GM04504 (cell line): Measurements from ENCODE around the gene INO80C.
"Not testable (repeated sequence)": the region's sequence is repeated elsewhere in the genome, so short reads cannot be mapped to it uniquely, and the experiment has no call there.

Experiments
- DNase-seq: peaks from one replicate; pipeline ENCODE4 v3.0.0-alpha.2; 2012; ENCODE audit warnings: low read depth

The INO80C gene

DNA sequence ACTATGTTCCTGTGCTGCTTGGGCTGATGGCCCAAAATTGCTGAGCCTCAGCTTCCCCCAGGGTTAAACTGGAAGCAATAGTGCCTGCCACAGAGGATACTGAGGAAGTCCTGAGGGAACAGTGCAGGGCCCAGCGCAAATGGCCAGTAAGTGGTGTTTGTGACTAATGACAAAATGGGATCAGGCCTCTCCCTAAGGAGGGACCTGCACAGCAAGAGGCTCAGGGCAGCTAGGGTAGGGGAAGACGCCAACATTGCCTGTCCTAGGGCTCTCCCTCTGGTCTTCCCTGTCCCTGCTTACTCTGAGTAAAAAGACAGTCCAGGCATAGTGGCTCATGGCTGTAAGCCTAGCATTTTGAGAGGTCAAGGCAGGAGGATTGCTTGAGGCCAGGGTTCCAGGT is 37.8 kb downstream of the INO80C start:
- DNase-seq, result no peak

DNA sequence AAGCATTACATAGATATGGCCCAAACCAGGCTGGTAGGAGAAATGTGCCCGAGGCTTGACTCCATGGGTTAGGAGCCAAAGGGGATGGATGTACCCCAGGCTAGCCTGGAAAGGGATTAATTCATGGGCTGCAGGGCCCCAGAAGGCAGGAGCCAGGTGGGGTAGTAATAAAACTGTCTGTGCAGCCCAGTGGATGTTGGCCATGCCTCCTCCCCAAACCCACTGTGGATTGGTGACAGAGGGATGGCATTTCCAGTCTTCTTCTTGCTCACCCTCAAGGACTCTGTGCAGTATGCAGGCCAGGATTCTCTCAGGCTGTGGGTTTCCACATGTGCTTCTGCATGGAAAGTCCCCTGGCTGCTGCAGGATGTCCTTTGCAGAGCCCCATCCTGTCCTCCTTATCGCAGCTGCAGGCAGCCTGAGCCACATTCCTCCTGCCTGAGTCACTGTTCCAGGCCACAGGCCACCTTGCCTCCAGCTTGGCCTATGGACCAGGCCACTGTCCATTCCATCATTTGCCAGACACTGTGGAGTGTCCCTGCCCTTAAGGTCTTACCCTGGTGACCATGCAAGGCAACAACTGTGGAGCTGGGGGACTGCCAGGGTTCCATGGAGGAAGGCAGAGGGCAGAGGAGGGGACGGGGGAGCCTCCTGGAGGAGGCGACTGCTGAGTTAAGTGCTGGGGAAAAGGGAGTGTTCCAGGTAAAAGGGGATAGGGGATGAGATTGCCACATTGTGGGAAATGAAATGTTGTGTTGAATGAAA is 38.9 kb downstream of the INO80C start:
- DNase-seq, result peak; percentile 39

DNA sequence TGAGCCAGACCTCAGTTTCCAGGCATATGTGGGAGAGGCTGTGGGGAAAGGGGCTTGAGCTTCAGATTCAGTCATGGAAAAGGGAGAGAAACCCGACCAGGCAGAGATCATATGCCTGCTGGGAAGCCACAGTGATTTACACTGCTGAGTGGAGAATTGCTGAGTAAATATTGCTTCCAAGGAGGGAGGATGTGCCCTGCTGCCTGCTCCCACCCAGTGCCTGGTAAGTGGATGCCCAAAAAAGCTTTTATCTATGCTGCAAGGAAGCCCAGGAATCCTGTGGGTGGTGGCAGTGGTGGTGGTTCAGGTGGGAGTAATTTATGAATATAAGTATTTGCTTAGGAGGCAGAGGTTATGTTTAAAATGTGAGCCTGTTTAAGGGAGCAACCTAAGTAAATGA is 39.5 kb downstream of the INO80C start:
- no peak for DNase-seq

DNA sequence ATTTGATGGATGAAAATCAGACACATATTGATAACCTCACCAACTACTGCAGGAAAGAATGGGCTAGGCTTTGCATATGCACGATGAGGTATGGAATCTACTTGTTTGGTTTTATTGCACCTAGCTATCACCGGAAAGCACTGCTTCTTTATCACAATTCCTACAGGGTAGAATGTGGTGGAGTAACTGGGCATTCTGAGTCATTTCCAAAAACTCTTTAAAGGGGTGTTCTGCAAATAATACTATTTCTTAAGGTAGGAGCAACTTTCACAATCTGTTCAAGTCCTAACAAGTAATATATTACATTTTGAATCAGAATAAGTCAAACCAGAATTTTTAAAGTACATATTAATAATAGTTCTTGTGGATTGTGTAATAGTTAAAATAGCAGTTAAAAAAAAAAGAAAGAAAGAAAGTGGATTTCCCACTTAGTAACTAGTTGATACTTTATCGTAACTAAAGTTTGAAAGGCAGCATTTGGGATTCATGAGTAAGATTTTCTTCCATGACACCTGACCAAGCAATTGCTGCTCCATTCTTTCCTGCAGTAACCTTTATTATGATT is 40.5 kb downstream of the INO80C start:
- DNase-seq, result no peak

DNA sequence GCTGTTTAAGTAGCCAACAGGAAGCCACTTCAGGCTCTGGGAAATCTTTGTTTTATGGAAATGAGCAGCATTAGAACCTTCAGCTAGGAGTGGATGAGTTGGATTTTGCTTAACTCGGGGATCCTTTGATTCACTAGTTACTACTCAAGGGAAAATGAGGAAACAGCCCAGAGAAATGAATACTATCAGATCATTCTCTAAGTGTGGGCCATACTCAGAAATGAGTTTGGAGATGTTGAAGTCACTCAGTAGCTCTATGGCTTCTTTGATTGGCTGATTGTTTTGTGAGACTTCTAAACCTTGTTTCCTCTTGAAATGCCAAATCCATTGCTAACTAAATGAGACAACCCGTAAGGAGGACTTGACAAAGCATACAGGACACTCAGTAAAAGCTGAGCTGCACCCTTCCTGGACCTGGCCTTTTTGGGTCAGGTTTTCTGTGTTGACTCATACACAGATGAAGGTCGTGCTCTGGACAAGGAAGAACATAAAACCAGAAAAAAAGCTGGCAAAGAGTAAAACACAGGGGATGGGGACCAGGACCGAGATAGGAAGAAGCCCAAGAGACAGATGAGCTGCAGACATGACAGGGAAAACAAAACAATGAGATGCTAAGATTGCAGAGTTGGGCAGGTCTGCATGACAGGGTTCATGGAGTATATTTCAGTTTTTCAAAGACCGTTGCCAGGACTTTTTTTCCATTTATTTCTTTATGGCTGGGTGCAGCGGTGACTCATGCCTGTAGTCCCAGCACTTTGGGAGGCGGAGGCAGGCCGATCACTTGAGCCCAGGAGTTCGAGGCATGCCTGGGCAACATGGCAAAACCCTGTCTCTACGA is 41.6 kb downstream of the INO80C start:
- DNase-seq, result no peak

DNA sequence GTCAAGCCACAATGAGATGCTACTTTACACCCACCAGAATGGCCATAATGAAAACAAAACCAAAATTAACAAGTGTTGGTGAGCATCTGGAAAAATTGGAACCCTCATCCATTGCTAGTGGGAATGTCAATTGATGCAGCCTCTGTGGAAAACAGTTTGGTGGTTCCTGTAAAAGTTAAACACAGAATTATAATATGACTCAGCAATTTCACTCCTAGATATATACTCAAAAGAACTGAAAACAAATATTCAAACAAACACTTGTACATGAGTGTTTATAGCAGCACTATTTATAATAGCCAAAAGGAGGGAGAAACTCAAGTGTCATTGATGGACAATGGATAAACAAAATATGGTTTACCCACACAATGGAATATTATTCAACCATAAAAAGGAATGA is 43.0 kb downstream of the INO80C start:
- DNase-seq, result no peak

DNA sequence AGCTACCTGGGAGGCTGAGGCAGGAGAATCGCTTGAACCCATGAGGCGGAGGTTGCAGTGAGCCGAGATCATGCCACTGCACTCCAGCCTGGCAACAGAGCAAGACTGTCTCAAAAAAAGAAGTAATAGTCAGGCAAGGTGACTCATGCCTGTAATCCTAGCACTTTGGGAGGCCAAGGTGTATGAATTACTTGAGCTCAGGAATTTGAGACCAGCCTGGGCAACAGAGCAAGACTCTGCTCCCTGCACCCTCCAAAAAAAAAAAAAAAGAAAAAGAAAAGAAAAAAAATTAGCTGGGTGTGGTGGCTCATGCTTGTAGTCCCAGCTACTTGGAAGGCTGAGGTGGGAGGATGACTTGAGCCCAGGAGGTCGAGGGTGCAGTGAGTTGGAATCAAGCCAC is 44.7 kb downstream of the INO80C start:
- not testable (repeated sequence) for DNase-seq

DNA sequence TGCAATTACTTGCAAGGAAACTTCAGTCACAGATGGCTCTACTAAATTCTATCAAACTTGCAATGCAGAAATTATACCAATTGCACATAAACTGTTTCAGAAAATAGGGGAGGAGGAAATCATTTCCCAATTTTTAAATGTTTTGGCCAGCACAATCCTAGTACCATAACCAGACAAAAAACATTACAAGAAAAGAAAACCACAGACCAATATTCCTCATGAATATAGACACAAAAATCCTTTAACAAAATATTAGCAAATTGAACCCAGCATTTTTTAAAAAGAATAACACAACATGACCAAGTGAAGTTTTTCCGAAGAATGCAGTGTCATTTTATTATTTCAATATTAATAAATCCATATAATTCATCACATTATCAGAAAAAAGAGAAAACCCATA is 45.8 kb downstream of the INO80C start:
- DNase-seq, result no peak

DNA sequence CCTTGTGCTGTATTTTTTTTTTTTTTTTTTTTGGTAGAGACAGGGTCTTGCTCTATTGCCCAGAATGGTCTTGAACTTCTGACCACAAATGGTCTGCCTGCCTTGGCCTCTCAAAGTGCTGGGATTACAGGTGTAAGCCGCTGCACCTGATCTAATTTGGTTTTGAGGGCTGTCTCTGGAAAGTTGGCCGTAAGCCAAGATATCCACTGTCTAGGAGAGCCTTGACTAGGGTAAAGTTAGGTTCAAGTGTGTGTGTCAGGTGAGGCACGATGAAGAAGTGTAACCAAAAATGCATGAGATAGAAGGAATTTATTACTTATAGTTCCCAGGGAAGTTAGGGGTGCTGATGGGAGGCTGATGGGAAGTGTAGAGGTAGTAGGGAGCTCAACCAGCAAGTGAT is 46.7 kb downstream of the INO80C start:
- DNase-seq, result no peak

DNA sequence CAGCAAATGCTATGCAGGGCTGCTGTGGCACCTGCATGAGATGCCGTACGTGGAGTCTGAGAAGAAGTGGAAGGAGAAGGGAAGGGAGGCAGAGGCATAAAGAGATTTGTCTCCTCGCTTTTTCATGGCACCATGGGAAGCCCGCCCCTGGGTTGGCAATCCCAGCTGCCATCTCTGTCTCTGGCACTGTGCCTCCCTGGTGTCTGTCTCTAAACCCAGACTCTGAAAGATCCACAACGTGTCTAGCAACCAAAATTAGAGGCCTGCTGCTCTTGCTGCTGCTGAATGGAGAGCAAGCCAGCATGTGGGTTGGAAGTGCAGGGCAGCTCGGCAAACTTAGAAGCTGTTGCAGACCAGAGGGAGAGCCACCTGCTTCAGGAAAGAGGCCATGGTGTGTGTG is 53.1 kb downstream of the INO80C start:
- no peak for DNase-seq

DNA sequence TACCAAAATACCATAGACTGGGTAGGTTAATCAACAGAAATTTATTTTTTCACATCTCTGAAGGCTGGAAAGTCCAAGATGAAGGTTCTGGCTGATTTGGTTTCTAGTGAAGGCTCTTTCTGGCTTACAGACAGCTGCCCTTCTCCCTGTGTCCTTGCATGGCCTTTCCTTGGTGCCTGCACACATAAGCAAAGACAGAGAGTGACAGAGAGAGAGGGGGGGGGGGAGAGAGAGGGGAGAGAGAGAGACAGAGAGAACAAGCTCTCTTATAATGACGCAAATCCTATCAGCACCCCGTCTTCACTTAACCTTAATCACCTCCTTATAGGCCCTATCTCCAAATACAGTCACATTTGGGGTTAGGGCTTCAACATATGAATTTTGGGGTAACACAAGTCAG is 53.9 kb downstream of the INO80C start:
- no peak for DNase-seq

DNA sequence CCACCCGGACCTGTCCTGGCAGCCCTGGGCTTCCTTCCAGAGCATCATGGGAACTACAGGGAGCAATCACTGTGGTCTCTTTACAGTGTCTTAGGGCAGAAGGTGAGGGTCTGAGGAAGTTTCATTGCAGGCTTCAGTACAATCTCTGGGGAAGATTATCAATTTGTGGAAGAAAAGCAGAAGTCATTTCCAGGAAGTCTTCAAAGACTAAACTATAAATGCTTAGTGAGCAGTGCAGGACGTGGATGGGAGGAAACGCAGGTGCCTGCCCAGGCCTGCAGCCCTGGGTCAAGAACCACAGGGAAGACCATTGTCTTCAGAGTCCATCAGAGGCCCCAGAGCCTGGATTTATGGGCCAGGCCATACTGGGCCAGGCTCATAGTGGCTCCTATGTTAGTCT is 54.3 kb downstream of the INO80C start:
- no peak for DNase-seq

DNA sequence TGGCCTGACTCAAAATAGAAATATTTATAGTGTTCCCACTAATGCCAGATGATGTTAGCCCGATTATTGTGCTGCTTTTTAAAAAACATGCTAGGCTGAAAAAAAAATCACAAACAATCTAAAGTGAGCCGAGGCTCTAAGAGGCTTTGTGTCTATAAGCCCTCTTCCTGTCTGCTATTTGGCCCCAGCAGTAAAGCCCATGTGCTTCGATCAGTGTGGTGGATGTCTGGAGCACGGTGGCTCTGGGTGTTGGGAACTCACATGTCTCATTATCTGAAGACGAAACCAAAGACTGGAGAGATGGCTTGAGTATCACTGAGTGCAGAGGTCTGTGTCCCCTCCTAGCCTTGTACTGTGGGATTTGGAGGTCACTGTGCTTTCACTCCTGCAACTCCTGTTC is 55.1 kb downstream of the INO80C start:
- DNase-seq, result no peak

DNA sequence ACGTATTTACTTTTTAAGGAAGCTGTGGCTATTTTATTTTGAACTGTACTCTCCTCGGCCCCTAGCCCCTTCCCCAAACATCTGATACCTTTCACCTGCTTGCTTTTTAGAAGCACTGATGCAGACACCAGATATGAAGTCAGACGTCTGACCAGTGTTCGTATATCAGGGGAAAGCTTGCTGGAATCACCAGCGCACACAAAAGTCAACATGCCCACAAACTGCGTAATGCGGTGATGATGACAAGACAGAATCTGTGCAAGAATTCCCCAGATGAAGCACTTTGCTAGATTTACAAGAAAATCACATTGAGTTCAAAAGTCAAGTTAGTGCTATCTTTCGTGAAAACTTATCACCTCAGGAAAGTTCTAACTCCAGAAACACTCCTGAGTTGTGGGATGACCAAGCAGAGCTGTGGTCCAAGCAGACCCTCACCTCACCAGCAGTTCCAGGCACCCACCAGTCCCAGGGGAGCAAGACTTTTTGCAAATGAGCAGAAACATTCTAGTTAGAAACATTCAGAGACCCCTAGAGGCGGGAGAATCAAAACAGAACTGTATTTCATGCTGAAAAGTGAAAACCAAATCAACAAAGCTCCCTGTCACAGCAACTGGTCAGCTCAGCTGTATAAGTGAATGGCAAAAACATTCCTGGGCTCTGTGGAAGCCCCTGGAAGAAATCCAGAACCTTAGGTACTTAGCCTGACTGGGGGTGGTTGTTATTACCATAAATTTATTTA is 55.7 kb downstream of the INO80C start:
- no peak for DNase-seq

DNA sequence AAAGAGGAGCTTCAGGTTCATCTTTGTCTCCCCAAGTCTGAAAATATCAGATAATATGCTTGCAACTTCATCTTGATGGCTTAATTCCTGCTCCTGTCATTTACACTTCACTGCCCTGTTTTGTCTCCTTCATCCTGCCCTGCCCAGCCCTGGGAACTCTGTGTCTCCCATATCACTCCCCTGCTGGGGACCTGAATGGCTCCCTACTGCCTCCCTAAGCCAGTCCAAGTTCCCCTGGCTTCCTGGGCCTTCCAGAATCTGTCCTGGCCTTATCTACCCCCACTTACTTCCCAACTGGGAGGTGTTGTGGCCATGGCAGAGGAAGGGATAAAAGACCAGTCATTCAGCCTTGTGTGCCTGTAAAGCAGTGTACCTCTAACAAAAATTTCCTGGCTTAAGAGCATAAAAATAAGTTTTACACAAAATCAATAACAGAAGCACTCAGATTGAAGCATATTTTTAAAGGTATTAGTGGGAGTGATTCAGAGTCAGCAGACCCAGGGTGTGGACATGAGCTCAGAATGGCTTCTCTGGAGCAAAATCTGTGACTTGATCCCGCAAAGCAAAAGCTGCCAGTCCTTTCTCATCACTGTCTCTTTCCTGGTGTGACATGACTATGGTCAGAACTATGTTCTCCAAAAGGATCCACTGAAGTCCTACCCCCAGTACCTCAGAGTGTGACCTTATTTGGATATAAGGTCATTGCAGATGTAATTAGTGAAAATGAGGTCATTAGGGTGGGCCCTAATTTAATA is 59.1 kb downstream of the INO80C start:
- no peak for DNase-seq

DNA sequence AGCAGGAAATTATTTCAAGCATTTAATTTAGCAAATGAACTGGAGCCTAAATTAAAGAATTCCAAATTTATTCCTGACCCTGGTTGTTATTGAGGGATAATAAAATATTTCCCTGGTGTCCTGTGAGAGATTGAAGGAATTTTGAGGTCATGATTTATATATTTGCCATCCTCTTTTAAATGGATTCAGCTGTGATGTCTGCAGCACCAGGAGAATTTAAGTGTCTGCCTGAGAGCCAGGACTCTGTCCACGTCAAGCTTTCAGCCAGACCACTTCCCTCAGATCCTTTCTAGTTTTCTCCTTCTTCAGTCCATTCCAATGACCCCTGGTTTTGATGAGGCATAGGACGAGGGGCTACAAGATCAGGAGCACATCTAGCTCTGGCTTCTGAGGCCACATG is 59.9 kb downstream of the INO80C start:
- no peak for DNase-seq

DNA sequence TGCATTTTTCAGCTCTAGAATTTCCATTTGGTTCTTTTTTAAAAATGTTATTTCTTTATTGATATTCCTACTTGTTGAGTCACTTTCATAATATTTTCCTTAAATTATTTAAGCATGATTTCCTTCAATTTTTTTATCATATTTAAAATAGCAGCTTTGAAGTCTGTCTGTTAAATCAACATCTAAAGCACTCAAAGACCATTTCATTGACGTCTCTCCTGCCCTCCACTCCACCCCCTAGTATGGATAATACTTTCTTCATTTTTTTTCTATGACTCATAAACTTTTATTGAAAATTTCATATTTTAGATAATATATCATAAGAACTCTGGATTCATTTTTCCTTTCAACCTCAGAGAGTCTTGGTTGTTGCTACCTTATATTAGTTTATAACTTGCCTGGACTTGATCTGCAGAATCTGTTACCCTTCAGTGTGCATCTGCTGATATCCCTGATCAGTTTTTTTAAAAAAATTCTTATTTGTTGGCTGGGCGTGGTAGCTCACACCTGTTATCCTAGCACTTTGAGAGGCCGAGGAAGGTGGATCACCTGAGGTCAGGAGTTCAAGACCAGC is 61.6 kb downstream of the INO80C start:
- no peak for DNase-seq

DNA sequence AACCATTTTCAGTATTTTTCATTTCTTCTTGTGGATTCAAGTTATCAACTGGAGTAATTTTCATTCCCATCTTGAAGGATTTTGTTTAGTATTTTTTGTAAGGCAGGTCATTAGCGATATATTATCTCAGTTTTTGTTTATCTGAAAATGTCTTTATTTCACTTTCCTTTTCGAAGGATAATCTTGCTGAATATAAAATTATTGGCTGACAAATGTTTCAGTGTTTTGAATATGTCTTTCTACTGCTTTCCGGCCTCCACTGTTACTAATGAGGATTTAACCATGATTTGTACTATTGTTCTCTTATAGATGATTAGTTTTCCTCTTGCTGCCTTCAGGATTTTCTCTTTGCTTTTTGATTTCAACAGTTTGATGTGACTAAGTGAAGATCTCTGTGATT is 62.4 kb downstream of the INO80C start:
- no peak for DNase-seq

DNA sequence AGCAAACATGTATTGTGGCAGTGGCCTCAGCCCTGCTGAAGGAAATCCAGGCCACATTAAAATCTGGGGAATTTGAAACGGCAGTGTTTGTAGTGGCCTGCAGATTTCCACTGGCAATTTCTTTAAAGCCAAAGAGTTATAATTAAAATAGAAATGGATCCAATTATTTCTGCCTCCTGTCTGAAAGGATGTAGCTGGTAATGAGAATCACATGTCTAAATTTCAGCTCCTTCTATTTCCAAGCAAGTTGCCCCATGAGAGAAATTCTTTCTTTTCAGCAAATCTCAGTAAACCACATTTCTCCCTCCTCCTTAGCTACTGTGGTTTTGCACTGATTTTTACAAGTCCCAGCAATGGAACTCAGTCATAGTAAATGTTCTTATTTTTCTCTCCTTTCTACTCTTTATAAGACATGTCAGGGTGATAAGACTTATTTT is 65.2 kb downstream of the INO80C start:
- no peak for DNase-seq

DNA sequence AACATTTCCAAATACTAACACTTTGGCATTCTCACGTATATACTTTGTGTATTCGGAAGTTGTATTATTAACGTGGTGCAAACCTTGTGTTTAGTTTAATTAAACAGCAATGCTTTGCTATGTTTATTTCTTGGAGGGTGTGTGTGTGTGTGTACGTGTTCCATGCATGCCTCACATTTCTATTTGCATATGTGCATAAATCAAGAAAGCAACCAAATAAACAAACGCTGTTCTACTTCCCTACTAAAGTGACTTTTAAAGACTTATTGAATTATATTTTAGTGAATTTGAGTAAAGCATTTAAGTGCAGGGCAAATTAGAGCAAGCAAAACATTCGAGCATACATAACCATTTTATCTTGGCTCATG is 66.4 kb downstream of the INO80C start:
- DNase-seq, result no peak

DNA sequence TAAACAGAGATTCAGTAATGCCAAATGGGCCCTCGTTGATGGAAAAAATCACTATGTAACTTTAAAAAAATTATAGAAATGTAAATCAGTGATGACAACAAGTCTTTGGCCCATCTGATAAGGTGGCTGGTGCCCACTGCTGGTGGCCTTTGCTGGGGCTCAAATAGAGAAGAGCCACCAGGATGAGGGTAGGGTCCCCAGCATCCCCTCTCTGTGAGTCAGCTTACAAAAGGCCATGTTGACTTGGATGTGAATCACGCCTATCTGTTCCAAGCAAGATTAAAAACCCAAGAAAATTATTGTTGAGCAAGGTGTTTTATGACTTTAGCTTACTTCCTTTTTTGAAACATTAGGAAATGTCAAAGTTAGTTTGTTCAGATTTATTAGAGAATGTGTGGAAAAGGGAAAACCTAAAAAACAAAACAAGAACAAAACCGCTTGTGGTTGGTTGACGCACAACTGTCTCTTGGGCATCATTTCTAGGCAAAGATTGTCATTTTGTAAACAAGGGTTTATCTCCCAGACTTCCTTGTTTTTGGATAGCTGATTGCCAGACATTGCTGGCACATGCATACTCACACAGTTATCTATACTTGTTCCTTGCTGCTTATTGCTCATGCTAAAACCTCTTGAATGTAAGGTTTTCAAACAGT is 66.9 kb downstream of the INO80C start:
- no peak for DNase-seq
